Measurements from ENCODE around the gene IGF2BP3. TPM values are rescaled to one million over a fixed set of nuclear protein-coding genes. Genes with fewer than 3 reads are reported as not detected.
A peak's percentile ranks its signal among the peaks of the same experiment; 100 is the strongest.

IGF2BP3 gene
- total RNA-seq, 2 experiments from 2014 or later: 41.1 to 94.3 TPM

DNA sequence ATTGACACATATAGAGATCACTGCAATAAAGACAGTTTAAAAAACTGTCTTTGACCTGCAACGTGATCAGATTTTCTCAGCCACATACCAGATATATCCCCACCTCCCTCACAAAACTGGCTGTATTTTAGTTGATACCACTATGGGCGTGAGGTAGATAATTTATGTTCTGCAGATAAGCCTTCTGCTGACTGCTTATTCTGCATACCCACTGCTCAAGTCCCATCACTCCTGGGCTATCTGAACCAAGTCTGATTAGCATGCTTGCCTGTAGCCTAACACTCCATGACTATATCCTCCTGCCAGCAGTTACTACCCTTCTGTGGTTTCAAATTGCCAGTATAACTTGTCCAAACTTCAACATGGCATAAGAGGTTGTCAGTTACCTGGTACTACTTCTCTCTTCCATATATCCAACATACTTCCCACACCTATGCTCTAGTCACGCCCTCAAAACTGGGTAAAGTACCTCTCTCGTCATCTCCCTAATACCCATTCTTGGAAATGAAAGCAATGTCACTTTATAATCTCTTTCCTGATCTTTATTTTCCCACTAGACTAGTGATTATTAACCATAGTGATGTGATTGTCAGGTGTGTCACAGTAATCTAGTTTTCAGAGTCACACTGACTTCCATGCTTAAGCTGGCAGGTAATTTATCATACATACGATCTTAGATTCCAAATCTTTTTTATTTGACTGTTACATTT is 100.4 kb downstream of the IGF2BP3 start:
- DNase-seq (ENCODE audit: low spot score): peak; percentile 14
- peak overlapping the region; percentile 8 for H3K4me3 ChIP-seq (ENCODE audit: low read depth, low read length, poor library complexity, severe bottlenecking)
- TSS peak; percentile 83 for BruUV-seq (replicated peaks)
- TF ChIP-seq EZH2phosphoT487 (IDR thresholded peaks at IDR 0.05; ENCODE audit: borderline replicate concordance, low read depth, low read length): no peak
- TF ChIP-seq, protein P1, sequence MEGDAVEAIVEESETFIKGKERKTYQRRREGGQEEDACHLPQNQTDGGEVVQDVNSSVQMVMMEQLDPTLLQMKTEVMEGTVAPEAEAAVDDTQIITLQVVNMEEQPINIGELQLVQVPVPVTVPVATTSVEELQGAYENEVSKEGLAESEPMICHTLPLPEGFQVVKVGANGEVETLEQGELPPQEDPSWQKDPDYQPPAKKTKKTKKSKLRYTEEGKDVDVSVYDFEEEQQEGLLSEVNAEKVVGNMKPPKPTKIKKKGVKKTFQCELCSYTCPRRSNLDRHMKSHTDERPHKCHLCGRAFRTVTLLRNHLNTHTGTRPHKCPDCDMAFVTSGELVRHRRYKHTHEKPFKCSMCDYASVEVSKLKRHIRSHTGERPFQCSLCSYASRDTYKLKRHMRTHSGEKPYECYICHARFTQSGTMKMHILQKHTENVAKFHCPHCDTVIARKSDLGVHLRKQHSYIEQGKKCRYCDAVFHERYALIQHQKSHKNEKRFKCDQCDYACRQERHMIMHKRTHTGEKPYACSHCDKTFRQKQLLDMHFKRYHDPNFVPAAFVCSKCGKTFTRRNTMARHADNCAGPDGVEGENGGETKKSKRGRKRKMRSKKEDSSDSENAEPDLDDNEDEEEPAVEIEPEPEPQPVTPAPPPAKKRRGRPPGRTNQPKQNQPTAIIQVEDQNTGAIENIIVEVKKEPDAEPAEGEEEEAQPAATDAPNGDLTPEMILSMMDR (conservative IDR thresholded peaks at IDR 0.05; ENCODE audit: low read length): no peak
- H3K36me3 ChIP-seq (ENCODE audit: insufficient read depth, low read length): no peaks in the 10 kb centered on the region
- H4K20me1 ChIP-seq (ENCODE audit: insufficient read depth, low read length): no peaks in the 10 kb centered on the region
- peak overlapping the region; percentile 88 for H3K27ac ChIP-seq (ENCODE audit: low read depth, low read length, poor library complexity, severe bottlenecking)
- peak overlapping the region; percentile 22; the same call in 1 of the 2 replicates for H2AFZ ChIP-seq (ENCODE audit: low read length)
- POLR2A ChIA-PET: interaction anchor here (1.1 to 4.6 kb wide), 3 partner anchors 8 to 103 kb away, joined by 8 to 33 read pairs (median 9); no protein-coding TSS in a partner anchor
- peak overlapping the region; percentile 64 for H3K4me2 ChIP-seq (ENCODE audit: low read length)
- CTCF ChIA-PET (ENCODE audit: unreplicated experiment): no interaction called here
- intact Hi-C loops (cut with micrococcal nuclease; ENCODE audit: unreplicated experiment): loop anchor here (5.0 kb wide), 2 partner anchors 162 to 188 kb away; partner anchors contain the start of genes NUP42 and TRA2A
- peaks cover 94% of the 10 kb centered on the region for H3K4me1 ChIP-seq (ENCODE audit: insufficient read depth, low read length, poor library complexity, severe bottlenecking)
- peaks cover 28% of the 10 kb centered on the region; the same call in 1 of the 2 replicates for H3K79me2 ChIP-seq (ENCODE audit: insufficient read depth, low read depth, low read length)
- H3K9me3 ChIP-seq (ENCODE audit: low read length): no peaks in the 10 kb centered on the region
- H3K9me2 ChIP-seq (ENCODE audit: insufficient read depth, low read length): no peaks in the 10 kb centered on the region

DNA sequence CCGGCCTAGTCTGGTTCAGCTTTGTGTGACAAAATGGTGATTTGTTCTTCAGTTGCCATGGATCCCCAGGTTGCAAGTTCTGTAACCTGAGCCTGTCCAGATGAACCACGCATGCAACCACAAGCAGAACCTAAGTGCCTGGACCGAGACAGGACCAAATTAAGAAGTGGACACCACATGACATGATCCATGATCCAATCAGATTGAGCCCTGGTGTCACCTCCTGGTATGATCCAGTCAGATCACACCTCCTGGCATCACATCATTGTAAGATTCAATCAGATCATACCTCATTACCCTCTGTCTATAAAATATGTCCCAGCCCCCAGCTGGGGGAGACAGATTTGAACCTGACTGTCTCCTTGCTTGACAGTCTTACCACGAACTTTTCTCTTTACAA is 101.2 kb downstream of the IGF2BP3 start:
- ChIA-PET POLR2A (interaction anchor here (0.8 kb wide), 1 partner anchor 104 kb away, joined by 3 read pairs; no protein-coding TSS in a partner anchor), CTCF (ENCODE audit: unreplicated experiment) (no interaction called here)
- no peaks in the 10 kb centered on the region for H3K9me2 ChIP-seq (ENCODE audit: insufficient read depth, low read length)
- intact Hi-C loops (cut with micrococcal nuclease; ENCODE audit: unreplicated experiment): loop anchor here (5.0 kb wide), 2 partner anchors 163 to 187 kb away; partner anchors contain the start of genes NUP42 and TRA2A
- H3K79me2 ChIP-seq (ENCODE audit: insufficient read depth, low read depth, low read length): peaks cover 28% of the 10 kb centered on the region; the same call in 1 of the 2 replicates
- no TSS peak for BruUV-seq (replicated peaks)
- DNase-seq (ENCODE audit: low spot score): peak; percentile 46
- H2AFZ ChIP-seq (ENCODE audit: low read length): peak overlapping the region; percentile 22; the same call in 1 of the 2 replicates
- peaks cover 87% of the 10 kb centered on the region for H3K4me1 ChIP-seq (ENCODE audit: insufficient read depth, low read length, poor library complexity, severe bottlenecking)
- H3K4me2 ChIP-seq (ENCODE audit: low read length): peak overlapping the region; percentile 64
- H3K9me3 ChIP-seq (ENCODE audit: low read length): no peaks in the 10 kb centered on the region
- H3K36me3 ChIP-seq (ENCODE audit: insufficient read depth, low read length): no peaks in the 10 kb centered on the region
- peak overlapping the region; percentile 51 for H3K4me3 ChIP-seq (ENCODE audit: low read depth, low read length, poor library complexity, severe bottlenecking)
- no peak for TF ChIP-seq EZH2phosphoT487 (IDR thresholded peaks at IDR 0.05; ENCODE audit: borderline replicate concordance, low read depth, low read length)
- TF ChIP-seq, protein P1 (conservative IDR thresholded peaks at IDR 0.05; ENCODE audit: low read length): no peak
- no peaks in the 10 kb centered on the region for H4K20me1 ChIP-seq (ENCODE audit: insufficient read depth, low read length)
- H3K27ac ChIP-seq (ENCODE audit: low read depth, low read length, poor library complexity, severe bottlenecking): peak overlapping the region; percentile 88
